Right lung (tissue), 5 donors: ENCODE data around the gene RXRA. TPM values are rescaled to one million over a fixed set of nuclear protein-coding genes. Genes with fewer than 3 reads are reported as not detected.

Experiments
- DNase-seq, 2 donors: peaks; one replicate each; pipeline ENCODE4 v3.0.0-alpha.2; 2013
- polyA plus RNA-seq, 5 donors: library from polyadenylated mRNA; unstranded; fragments of 120-200 nt; gene quantifications; one replicate each; pipeline versions ENCODE4 v1.2.1 to v1.2.3, GENCODE V29; 2013; ENCODE audit warnings: inconsistent platforms in 1 of 5, low replicate concordance in 1 of 5; ENCODE audit not compliant: insufficient read length in 5 of 5, insufficient read depth in 1 of 5

RXRA gene
- polyA plus RNA-seq, 5 donors: 34.3 to 68.9 (median 47.8) TPM

- peak in 1 of 2 donors; percentile 32 for DNase-seq
Measured at GRCh38 chr9:134365791-134366222, 39.6 kb downstream of the RXRA start.

- DNase-seq: peak; percentile 81 to 82
Measured at GRCh38 chr9:134366223-134367031, 40.2 kb downstream of the RXRA start.

- DNase-seq: no peak
Measured at GRCh38 chr9:134367061-134367460, 40.8 kb downstream of the RXRA start.

GRCh38 chr9:134367791-134368490, 41.7 kb downstream of the RXRA start:
- no peak for DNase-seq

- no peak for DNase-seq
Measured at GRCh38 chr9:134368571-134368970, 42.3 kb downstream of the RXRA start.

GRCh38 chr9:134369416-134370212, 43.4 kb downstream of the RXRA start:
- DNase-seq: no peak

GRCh38 chr9:134370213-134370492, 43.9 kb downstream of the RXRA start:
- DNase-seq: no peak

GRCh38 chr9:134370638-134371037, 44.4 kb downstream of the RXRA start:
- DNase-seq: no peak

GRCh38 chr9:134371731-134372130, 45.5 kb downstream of the RXRA start:
- DNase-seq: no peak

- no peak for DNase-seq
Measured at GRCh38 chr9:134372581-134373267, 46.5 kb downstream of the RXRA start.

- no peak for DNase-seq
Measured at GRCh38 chr9:134373269-134373668, 47.0 kb downstream of the RXRA start.

- no peak for DNase-seq
Measured at GRCh38 chr9:134373953-134374300, 47.7 kb downstream of the RXRA start.

GRCh38 chr9:134374301-134375010, 48.2 kb downstream of the RXRA start:
- no peak for DNase-seq

GRCh38 chr9:134375011-134375390, 48.7 kb downstream of the RXRA start:
- DNase-seq: no peak

- peak in 1 of 2 donors; percentile 31 for DNase-seq
Measured at GRCh38 chr9:134375430-134376385, 49.5 kb downstream of the RXRA start.

GRCh38 chr9:134376386-134377142, 50.3 kb downstream of the RXRA start:
- no peak for DNase-seq

GRCh38 chr9:134377143-134377484, 50.9 kb downstream of the RXRA start:
- DNase-seq: no peak

- DNase-seq: no peak
Measured at GRCh38 chr9:134377976-134378375, 51.7 kb downstream of the RXRA start.

GRCh38 chr9:134378901-134379338, 52.7 kb downstream of the RXRA start:
- DNase-seq: peak; percentile 42 to 53
